ENCODE results near the gene IFNA8. TPM values are rescaled to one million over a fixed set of nuclear protein-coding genes. Genes with fewer than 3 reads are reported as not detected.
"Not testable (repeated sequence)": the region's sequence is repeated elsewhere in the genome, so short reads cannot be mapped to it uniquely, and the experiment has no call there.

IFNA8 gene
- total RNA-seq: not detected in 2 replicates

DNA sequence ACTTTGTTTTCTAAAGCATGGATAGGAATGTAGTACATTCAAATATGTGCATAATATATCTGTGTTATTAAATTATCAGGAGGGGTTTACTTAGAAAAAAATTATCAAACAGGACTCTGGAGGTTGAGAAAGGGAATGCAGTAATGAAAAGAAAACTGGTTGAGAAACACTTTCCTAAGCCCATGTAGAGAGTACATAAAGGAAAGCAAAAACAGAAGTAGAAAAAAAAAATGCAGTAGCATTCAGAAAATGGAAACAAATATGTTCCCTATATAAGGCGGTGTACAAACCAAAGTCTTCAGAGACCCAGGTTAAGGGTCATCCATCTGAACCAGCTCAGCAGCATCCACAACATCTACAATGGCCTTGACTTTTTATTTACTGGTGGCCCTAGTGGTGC lies at the start of gene IFNA8:
IFNA8 (plus strand) TSS at position 301 of the 400 bp plus-strand sequence; CDS start at position 361, 60 bp downstream.
- intact Hi-C loops (cut with micrococcal nuclease): no loop called here
- Mint-ChIP-seq H3K27me3 (peaks cover 59% of the 10 kb centered on the region), H3K4me1 (no peaks in the 10 kb centered on the region), H3K4me3 (no peak within 1 kb of the TSS), H3K36me3 (ENCODE audit: low read depth) (no peaks in the 10 kb centered on the region), H3K9me3 (no peaks in the 10 kb centered on the region), H3K27ac (no peak within 1 kb of the TSS)
- no peak for DNase-seq

DNA sequence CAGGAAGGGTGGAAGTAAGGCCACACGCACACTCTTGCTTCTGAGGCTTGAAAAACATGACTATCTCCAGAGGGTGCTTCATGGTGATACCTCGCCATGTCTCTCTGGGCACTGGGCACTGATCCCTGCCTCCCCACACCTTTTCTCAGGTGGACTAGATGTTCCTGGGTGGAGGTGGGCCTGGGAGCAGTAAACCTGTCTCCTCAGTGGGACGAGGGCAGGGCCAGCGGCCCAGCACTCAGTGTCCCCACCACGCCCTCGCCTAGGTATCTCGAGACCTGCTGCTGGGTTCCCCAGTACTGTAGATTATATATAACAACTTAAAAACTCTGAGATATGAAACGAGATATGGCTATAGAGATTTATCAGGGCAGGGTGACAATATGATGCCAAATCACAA lies 46.6 kb upstream of the IFNA8 start:
- H3K4me3 Mint-ChIP-seq: no peak overlapping the region
- H3K27me3 Mint-ChIP-seq: peaks cover 59% of the 10 kb centered on the region
- H3K9me3 Mint-ChIP-seq: no peaks in the 10 kb centered on the region
- no peaks in the 10 kb centered on the region for H3K36me3 Mint-ChIP-seq (ENCODE audit: low read depth)
- intact Hi-C loops (cut with micrococcal nuclease): no loop called here
- H3K27ac Mint-ChIP-seq: no peak overlapping the region
- peaks cover 11% of the 10 kb centered on the region for H3K4me1 Mint-ChIP-seq
- DNase-seq: no peak

DNA sequence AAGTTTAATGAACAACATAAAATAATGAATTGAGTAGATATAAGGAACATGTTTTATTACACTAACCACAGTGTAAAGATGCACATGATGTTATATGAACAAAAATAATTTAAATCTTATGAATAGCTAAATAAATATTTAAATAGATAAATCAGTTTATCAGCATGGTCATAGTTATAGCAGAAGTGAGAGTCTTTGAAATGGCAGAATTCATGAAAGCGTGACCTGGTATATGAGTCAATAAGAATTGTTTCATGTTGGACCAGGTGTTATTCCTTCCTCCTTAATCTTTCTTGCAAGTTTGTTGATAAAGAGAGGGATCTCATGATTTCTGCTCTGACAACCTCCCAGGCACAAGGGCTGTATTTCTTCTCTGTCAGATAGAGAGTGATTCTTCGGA lies 41.7 kb upstream of the IFNA8 start:
- intact Hi-C loops (cut with micrococcal nuclease): not testable (repeated sequence)

DNA sequence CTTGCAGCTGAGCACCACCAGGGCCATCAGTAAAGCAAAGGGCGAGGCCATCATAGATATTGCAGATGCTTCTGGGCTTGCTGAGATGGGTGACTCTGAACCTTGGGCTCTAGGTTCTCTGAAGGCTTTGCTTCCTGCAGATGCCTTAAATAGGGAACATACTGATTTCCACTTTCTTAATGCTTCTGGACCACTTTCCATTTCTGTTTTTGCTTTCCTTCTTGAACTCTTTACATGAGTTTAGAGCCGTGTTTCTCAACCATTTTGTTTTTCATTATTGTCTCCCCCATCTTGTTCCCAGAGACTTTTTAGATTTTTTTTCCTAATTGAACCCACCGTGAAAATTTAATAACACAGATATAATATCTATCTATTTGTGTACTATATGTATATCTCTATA lies 41.0 kb upstream of the IFNA8 start, which contains the start of gene IFNA13:
IFNA13 (minus strand) TSS at position 101 of the 400 bp plus-strand sequence; CDS start at position 54, 47 bp downstream.
- Mint-ChIP-seq H3K4me3 (no peak within 1 kb of the TSS), H3K9me3 (no peaks in the 10 kb centered on the region), H3K27me3 (peaks cover 60% of the 10 kb centered on the region), H3K27ac (no peak within 1 kb of the TSS), H3K36me3 (ENCODE audit: low read depth) (no peaks in the 10 kb centered on the region), H3K4me1 (no peaks in the 10 kb centered on the region)
- intact Hi-C loops (cut with micrococcal nuclease): no loop called here
- DNase-seq: no peak

More for the DNA sequence above, 41.7 kb upstream of the IFNA8 start:
- H3K4me1 Mint-ChIP-seq; H3K27ac Mint-ChIP-seq; DNase-seq; H3K9me3 Mint-ChIP-seq; H3K36me3 Mint-ChIP-seq (ENCODE audit: low read depth); H3K4me3 Mint-ChIP-seq: not testable (repeated sequence)
- H3K27me3 Mint-ChIP-seq: peaks cover 63% of the 10 kb centered on the region

DNA sequence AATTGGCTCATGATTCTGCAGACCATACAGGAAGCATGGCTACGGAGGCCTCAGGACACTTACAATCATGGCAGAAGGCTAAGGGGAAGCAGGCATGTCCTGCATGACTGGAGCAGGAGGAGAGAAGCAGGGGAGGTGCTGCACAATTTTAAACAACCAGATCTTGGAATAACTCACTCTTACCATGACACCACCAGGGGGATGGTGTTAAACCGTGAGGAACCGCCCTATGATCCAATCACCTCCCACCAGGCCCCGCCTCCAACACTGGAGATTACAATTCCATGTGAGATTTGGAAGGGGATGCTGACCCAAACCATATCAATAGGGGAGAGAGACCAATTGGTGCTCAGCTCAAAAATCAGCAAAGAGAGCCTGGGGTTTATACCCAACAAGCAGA lies 37.5 kb upstream of the IFNA8 start:
- H3K4me1 Mint-ChIP-seq; H3K36me3 Mint-ChIP-seq (ENCODE audit: low read depth); DNase-seq; H3K4me3 Mint-ChIP-seq; H3K9me3 Mint-ChIP-seq; intact Hi-C loops (cut with micrococcal nuclease); H3K27ac Mint-ChIP-seq: not testable (repeated sequence)
- peaks cover 43% of the 10 kb centered on the region for H3K27me3 Mint-ChIP-seq

DNA sequence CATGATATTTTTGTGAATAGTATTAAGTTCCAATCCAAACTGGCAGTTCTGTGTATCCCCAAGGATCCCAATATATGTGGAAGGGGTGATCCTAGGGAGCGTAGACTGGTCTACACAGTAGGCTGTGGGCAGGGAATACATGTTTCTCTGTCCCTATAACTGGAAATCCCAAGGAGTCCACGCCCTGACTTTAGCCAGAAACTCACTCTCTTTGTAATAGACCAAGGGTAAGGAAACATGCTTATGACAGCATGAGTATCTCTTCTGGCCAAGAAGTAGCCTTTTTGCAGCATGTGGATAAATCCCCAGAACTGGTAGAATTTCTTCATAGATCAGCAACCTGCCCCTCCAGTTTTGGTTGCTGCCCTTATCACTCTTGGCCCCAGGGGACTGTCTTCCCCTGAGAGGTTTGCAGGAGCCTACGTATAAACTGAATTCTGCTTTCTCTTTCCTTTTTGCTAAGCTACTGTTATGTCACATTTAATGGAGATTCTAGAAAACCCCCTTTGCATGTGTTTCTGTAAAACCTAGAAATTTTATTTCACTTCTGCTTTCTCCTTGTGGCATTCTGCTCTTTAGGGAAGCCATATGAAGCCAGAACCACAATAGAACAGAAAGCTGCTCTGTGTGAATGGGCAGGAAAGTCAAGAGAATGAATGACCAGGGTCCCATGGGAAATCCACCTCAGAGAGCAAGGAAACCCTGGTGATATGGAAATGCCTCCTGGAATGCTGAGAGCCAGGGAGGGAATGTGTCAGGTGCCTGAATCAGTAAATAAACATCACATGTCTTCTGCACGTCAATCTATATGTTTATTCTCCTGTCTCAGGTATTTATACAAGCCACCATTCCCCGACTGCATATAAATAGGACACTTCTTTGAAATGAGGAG lies 27.2 kb upstream of the IFNA8 start:
- Mint-ChIP-seq H3K36me3 (ENCODE audit: low read depth) (no peaks in the 10 kb centered on the region), H3K4me1 (peaks cover 11% of the 10 kb centered on the region), H3K27ac (no peak overlapping the region), H3K4me3 (no peak overlapping the region), H3K27me3 (peaks cover 51% of the 10 kb centered on the region), H3K9me3 (no peaks in the 10 kb centered on the region)
- intact Hi-C loops (cut with micrococcal nuclease): loop anchor here (1.0 kb wide), 3 partner anchors 24 to 380 kb away; partner anchors contain the start of gene KLHL9
- DNase-seq: peak; percentile 74

DNA sequence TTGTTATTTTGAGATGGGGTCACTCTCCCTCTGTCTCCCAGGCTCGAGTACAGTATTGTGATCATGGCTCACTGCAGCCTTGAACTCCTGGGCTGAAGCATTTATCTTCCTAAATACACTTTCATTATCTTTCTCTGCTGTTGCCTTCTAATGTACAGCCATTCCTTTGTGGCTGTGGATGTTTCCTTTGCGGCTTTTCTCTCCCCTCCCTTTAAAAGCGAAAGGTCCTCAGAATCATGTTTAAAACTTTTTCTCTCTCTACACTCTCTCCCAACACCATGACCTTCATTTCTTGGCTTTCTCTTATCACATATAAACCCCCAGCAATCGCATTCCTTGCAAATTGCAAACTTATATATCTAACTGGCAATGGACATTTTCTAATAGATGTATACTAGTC lies 25.3 kb upstream of the IFNA8 start:
- Mint-ChIP-seq H3K4me1 (peaks cover 11% of the 10 kb centered on the region), H3K36me3 (ENCODE audit: low read depth) (no peaks in the 10 kb centered on the region), H3K9me3 (no peaks in the 10 kb centered on the region), H3K4me3 (no peak overlapping the region), H3K27me3 (peaks cover 56% of the 10 kb centered on the region), H3K27ac (no peak overlapping the region)
- intact Hi-C loops (cut with micrococcal nuclease): no loop called here
- no peak for DNase-seq

DNA sequence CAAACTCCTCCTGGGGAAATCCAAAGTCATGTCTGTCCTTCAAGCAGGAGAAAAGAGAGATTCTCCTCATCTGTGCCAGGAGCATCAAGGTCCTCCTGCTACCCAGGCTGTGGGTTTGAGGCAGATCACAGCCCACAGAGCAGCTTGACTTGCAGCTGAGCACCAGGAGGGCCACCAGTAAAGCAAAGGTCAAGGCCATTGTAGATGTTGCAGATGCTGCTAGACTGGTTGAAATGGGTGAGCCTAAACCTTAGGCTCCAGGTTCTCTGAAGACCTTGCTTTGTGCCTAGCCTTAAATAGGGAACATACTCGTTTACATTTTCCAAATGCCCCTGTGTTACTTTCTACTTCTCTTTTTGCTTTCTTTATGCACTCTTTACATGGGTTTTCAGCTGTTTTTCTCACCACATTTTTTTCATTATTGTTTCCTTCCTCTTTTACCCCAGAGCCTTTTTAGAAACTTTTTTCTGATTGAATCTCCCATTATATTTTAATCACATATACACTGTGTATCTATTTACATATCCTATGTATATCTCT lies 23.7 kb upstream of the IFNA8 start, which contains the start of gene IFNA2:
IFNA2 (minus strand) TSS at position 268 of the 540 bp plus-strand sequence; CDS start at position 199, 69 bp downstream.
- no peak for DNase-seq
- peaks cover 9% of the 10 kb centered on the region for H3K4me1 Mint-ChIP-seq
- no peak within 1 kb of the TSS for H3K4me3 Mint-ChIP-seq
- H3K27ac Mint-ChIP-seq: no peak within 1 kb of the TSS
- no peaks in the 10 kb centered on the region for H3K9me3 Mint-ChIP-seq
- H3K36me3 Mint-ChIP-seq (ENCODE audit: low read depth): no peaks in the 10 kb centered on the region
- intact Hi-C loops (cut with micrococcal nuclease): no loop called here
- peaks cover 56% of the 10 kb centered on the region for H3K27me3 Mint-ChIP-seq

DNA sequence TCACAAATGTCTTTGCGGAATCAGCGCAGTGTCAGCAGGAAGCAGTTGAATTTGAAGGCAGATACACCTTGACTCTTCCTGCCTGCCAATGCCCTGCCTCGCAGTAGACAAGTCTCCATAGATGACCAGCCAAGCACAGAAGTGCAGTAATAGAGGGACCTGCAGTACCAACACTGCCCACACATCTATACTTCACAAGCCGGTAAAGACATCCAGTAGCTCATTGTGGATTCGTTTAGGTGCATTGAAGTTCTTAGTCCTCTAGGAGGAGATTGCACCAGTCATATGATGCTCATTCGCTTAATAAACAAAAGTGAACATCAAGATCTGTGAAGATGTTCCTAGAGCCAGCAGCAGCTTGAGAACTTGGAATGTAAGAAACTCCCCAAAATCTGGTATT lies 16.6 kb upstream of the IFNA8 start:
- intact Hi-C loops (cut with micrococcal nuclease): loop anchor here (10.0 kb wide), 1 partner anchor 157 kb away; no protein-coding TSS in a partner anchor
- DNase-seq: no peak
- Mint-ChIP-seq H3K4me1 (peaks cover 4% of the 10 kb centered on the region), H3K9me3 (no peaks in the 10 kb centered on the region), H3K27ac (no peak overlapping the region), H3K36me3 (ENCODE audit: low read depth) (no peaks in the 10 kb centered on the region), H3K4me3 (no peak overlapping the region), H3K27me3 (peaks cover 71% of the 10 kb centered on the region)

DNA sequence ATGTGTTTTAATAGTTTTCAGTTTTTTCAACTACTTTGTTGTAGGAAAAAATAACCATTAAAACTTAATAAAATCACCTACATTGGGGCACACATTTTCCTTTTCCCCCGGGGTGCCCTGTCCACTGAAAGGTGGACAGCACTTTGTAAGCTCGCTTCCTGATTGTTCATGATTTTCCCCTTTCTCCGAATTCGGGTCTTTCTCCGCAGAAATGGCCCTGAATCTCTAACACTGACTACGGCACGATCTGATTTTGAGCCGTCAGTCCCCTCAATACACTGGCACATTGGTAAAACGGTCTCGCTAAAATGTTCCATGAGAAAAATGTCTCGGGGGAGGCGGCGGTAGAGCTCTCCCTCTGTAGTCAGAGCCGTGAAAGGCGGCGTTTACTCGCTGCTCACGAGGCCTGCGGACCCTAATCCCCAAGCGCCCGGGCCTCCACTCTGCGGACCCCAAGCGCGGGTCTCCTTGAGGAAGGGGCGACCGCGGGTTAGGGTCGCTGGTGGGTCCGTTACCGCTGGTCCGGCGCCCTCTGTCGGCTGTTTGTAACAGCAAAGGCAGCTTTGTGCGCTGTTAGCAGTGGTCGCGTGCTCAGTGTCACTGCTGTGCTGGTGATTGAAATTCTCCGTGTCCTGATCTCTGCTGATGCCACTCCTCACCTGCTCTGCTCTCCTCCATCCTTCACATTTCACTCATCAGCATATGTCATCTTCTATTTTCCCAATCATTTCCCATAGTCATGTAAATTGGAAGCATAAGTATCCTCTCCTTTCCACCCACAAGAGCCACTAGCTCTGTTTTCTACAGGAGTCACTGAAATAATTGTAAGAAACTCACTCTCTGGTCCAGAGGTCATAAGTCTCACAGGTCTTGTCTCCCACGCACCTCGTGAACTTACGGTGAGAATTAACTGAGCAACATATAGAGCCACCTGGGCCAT lies 12.9 kb upstream of the IFNA8 start:
- H3K27ac Mint-ChIP-seq: no peak overlapping the region
- no peaks in the 10 kb centered on the region for H3K9me3 Mint-ChIP-seq
- peaks cover 4% of the 10 kb centered on the region for H3K4me1 Mint-ChIP-seq
- no peaks in the 10 kb centered on the region for H3K36me3 Mint-ChIP-seq (ENCODE audit: low read depth)
- intact Hi-C loops (cut with micrococcal nuclease): loop anchor here (1.0 to 10.0 kb wide), 3 partner anchors 39 to 161 kb away; no protein-coding TSS in a partner anchor
- peaks cover 74% of the 10 kb centered on the region for H3K27me3 Mint-ChIP-seq
- H3K4me3 Mint-ChIP-seq: peak overlapping the region; percentile 45
- peak; percentile 86 for DNase-seq

DNA sequence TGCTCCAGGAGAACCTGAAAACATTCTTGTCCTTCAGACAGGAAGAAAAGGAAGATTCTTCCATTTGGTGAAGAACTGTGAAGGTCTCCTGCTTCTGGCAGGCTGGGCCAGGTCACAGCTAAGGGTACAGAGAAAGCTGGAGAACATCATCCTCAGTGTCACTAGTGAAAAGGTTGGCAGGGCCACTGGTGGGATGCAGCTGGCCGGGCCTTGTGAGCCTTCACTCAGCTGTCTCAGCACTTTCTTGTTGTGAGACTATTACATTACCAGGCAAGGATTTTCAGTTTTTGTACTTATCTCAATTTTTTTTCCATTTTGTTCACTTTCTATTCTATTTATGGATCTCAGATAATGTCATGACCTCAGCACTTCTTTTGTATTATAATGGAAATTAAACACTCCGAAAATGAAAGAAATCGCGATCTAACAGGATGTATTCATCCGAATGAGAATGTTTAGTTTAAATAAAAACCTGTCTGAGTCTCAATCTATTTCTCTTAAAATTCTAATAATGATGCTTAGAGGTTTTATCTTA lies 9.9 kb upstream of the IFNA8 start:
- Mint-ChIP-seq H3K4me1 (peaks cover 7% of the 10 kb centered on the region), H3K36me3 (ENCODE audit: low read depth) (no peaks in the 10 kb centered on the region), H3K9me3 (no peaks in the 10 kb centered on the region), H3K27me3 (peaks cover 74% of the 10 kb centered on the region), H3K4me3 (no peak overlapping the region), H3K27ac (no peak overlapping the region)
- intact Hi-C loops (cut with micrococcal nuclease): loop anchor here (5.0 to 10.0 kb wide), 2 partner anchors 42 to 164 kb away; no protein-coding TSS in a partner anchor
- DNase-seq: no peak

DNA sequence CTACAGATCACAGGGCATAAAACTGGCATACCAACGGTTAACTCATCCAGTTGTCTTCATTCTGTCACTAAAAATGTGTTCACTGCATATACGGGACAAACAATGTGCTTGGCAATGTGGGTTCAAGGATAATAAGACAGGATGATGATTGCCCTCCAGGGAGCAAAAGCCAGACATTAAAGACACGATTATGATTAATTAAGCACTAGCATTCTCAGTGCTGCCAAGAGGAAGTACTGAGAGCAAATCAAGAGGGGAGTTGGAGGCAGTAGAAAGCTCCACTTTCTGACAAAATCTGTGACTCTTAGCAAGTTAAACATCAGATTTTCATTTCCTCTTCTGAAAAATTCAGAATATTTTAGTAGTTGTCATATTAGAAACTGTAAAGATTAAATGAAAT lies 9.0 kb upstream of the IFNA8 start:
- H3K27me3 Mint-ChIP-seq: peaks cover 77% of the 10 kb centered on the region
- no peaks in the 10 kb centered on the region for H3K9me3 Mint-ChIP-seq
- H3K4me1 Mint-ChIP-seq: peaks cover 7% of the 10 kb centered on the region
- H3K27ac Mint-ChIP-seq: no peak overlapping the region
- no peaks in the 10 kb centered on the region for H3K36me3 Mint-ChIP-seq (ENCODE audit: low read depth)
- H3K4me3 Mint-ChIP-seq: no peak overlapping the region
- intact Hi-C loops (cut with micrococcal nuclease): loop anchor here (5.0 to 10.0 kb wide), 2 partner anchors 43 to 165 kb away; no protein-coding TSS in a partner anchor
- no peak for DNase-seq
